HG03575 (cell line): Measurements from ENCODE around the gene TMC6.
"Not testable (repeated sequence)": the region's sequence is repeated elsewhere in the genome, so short reads cannot be mapped to it uniquely, and the experiment has no call there.

ENCODE experiments used
- ATAC-seq: cut with Tn5 transposase; IDR thresholded peaks from one replicate; pipeline ENCODE4 v1.9.1; 2021; ENCODE audit not compliant: unreplicated experiment, insufficient number of reproducible peaks, low FRiP score; ENCODE audit errors: extremely low read depth

Gene TMC6

DNA sequence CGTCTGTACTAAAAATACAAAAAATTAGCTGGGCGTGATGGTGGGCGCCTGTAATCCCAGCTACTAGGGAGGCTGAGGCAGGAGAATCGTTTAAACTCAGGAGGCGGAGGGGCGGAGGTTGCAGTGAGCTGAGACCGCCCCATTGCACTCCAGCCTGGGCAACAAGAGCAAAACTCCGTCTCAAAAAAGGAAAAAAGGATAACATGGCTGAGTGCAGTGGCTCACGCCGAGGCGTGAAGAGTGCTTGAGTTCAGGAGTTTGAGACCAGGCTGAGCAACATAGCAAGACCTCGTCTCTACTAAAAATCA is 11.3 kb upstream of the TMC6 start:
- ATAC-seq: not testable (repeated sequence)

GRCh38 chr17:78138204-78139060 is 9.9 kb upstream of the TMC6 start:
- no peak for ATAC-seq

GRCh38 chr17:78137392-78138203 is 9.0 kb upstream of the TMC6 start:
- ATAC-seq: no peak

- no peak for ATAC-seq
Observed at GRCh38 chr17:78135858-78136500, 7.4 kb upstream of the TMC6 start.

DNA sequence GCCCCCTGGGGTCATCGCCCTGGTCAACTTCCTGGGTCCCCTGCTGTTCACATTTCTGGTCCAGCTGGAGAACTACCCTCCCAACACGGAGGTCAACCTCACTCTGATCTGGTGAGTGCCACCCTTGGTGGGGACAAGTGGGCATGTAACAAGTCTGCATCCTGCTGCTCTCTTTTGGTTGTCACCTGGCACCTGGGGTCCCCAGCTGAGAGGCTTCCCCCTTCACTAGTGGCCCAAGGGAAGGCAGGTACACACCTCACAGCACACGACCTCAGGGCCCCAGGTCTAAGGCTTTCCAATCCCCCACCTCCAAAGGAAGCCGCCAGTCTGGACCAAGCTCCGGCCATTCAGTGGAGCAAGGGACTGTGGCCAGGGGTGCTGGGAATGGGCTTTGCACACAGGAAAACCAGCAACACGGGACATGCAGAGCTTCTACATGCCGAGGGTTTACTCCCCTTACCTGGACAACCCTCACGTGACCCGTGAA is 6.4 kb upstream of the TMC6 start:
- no peak for ATAC-seq

GRCh38 chr17:78133971-78134898 is 5.7 kb upstream of the TMC6 start:
- ATAC-seq: no peak

- ATAC-seq: no peak
Observed at GRCh38 chr17:78133179-78133951, 4.8 kb upstream of the TMC6 start.

GRCh38 chr17:78132767-78133178 is 4.2 kb upstream of the TMC6 start:
- no peak for ATAC-seq

DNA sequence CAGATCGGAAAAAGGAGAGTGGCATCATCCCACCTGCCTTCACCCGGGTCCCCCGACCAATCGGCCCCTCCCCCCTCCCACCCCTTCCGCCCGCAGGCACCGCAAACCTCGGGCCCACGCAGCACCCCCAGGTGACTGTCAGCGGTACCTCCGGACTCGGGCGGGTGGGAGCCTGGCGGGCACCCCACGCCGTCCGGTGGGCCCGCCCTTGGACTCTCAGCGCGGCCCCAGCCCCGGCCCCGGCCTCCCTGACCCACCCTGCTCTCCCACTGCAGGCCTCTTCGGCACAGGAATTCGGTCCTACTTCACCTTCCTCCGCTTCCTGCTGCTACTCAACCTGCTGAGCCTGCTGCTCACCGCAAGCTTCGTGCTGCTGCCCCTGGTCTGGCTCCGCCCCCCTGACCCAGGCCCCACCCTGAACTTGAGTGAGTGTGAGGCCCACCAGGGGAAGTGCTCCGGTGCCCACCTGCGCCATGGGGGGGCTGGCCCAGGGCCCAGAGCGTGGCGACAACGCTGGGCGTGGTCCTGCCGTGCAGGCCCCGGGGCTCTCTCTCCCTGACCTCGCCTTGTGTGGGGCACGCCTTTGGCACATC is 3.6 kb upstream of the TMC6 start:
- ATAC-seq: no peak

- ATAC-seq: no peak
Observed at GRCh38 chr17:78131172-78132083, 2.9 kb upstream of the TMC6 start.

DNA sequence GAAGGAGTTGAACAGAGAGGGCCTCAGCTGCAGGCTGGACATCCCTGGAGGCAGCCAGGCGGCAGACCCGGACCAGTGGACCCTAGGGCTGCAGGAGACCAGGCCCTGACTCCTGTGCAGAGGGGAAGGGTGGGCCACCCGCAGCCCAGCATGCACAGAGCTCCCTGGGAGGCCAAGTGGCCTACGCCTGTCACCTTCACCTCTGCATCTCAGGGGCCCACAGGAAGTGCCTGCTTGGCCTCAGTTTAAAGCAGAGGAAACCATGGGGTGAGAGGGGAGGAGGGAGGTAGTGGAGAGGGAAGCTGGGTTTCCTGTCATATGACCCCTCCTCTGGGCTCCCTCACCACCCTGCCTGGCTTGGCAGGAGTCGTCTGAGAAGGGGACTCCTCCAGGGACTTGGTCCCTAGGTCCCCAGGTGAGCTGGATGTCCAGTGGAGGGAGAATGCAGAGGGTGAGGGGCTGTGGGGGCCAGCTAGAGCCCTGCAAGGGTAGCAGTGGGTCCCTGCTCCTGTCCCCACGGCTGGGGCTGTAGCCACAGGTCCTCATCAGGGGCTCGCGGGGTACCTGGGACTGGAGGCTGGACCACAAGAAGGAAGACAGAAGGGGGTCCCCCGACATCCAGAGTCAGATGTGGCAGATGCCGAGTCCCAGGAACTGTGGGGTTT is 2.0 kb upstream of the TMC6 start, which contains the start of gene TMC8:
Gene TMC8 (plus strand): TSS at position 335 of the 665 bp plus-strand sequence. CDS start 818 bp downstream, outside the sequence.
- ATAC-seq: no peak

DNA sequence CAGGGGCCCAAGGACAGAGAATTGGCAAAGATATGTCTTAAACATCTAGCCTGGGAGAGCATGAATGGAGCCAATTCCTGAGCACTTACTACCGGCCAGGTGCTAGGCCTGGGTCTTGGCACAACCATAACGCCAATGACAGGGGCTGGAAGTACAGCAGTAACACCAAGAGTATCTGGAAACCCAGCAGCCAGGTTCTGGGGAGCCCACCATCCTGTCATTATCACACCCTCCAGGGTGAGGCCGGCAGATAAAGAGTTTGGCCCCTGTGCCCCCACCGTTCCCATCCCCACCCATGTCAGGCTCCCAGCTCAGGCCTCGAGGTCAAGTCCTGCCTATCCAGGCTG is 1.5 kb upstream of the TMC6 start:
- no peak for ATAC-seq

DNA sequence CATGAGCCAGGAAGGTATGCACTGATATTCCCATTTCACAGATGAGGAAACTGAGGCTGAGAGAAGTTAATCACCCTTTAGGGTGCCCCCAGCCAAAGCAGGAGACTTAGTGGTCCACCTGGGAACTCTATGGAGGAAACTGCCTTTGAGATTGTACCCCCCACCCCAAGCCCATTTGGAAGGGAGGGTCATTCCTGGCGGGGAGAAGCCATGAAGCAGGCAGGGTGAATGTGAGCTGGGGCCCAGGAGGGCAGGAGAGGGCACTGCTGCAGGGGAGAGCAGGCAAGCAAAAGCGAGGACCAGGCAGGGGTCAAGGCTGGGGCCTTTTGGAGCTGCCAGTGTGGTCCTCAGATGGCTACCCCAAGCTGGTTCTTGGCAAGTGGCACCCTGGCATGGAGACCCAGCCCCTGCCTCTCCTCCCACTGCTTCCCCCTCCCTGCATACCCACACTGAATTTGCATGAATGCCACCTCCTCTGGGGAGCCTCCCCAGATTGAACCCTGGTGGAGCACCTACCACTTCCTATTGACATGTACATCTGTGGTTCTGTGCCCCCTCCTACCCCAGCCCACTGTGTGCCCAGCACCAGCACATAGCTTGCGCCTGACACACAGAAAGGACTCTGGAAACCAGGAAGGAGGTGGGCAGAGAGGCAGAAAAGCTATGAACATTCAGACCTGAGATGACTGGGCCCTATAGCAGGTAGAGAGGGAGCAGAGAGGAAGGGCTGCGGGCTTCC is 965 bp upstream of the TMC6 start:
- no peak for ATAC-seq

- no peak for ATAC-seq
Observed at GRCh38 chr17:78127888-78128550, 536 bp downstream of the TMC6 start.

GRCh38 chr17:78127239-78127887 is 1.2 kb downstream of the TMC6 start:
- ATAC-seq: no peak
